ENCODE results near the gene PAWR.

PAWR gene

GRCh38 chr12:79690638-79691510 lies at the start of gene PAWR:
PAWR (minus strand) TSS chr12:79690964; CDS start chr12:79690244, 720 bp downstream.
- peak; percentile 1 for DNase-seq (ENCODE audit: low read depth)

GRCh38 chr12:79737875-79738718 lies 47.3 kb upstream of the PAWR start:
- no peak for DNase-seq (ENCODE audit: low read depth)

- DNase-seq (ENCODE audit: low read depth) = no peak
Observed at GRCh38 chr12:79732638-79733037, 41.9 kb upstream of the PAWR start.

GRCh38 chr12:79725987-79726386 lies 35.2 kb upstream of the PAWR start:
- DNase-seq (ENCODE audit: low read depth) = no peak

GRCh38 chr12:79717006-79717405 lies 26.2 kb upstream of the PAWR start:
- no peak for DNase-seq (ENCODE audit: low read depth)

- DNase-seq (ENCODE audit: low read depth) = no peak
Observed at GRCh38 chr12:79715308-79715707, 24.5 kb upstream of the PAWR start.

GRCh38 chr12:79710707-79711483 lies 20.1 kb upstream of the PAWR start:
- DNase-seq (ENCODE audit: low read depth) = no peak

GRCh38 chr12:79707830-79708229 lies 17.1 kb upstream of the PAWR start:
- DNase-seq (ENCODE audit: low read depth) = no peak

- DNase-seq (ENCODE audit: low read depth) = no peak
Observed at GRCh38 chr12:79706676-79707075, 15.9 kb upstream of the PAWR start.

GRCh38 chr12:79706156-79706555 lies 15.4 kb upstream of the PAWR start:
- no peak for DNase-seq (ENCODE audit: low read depth)

GRCh38 chr12:79698966-79699365 lies 8.2 kb upstream of the PAWR start:
- DNase-seq (ENCODE audit: low read depth) = no peak

GRCh38 chr12:79696416-79696815 lies 5.7 kb upstream of the PAWR start:
- DNase-seq (ENCODE audit: low read depth) = no peak

GRCh38 chr12:79692860-79693577 lies 2.3 kb upstream of the PAWR start:
- DNase-seq (ENCODE audit: low read depth) = no peak

GRCh38 chr12:79691511-79692248 lies 916 bp upstream of the PAWR start:
- DNase-seq (ENCODE audit: low read depth) = no peak

GRCh38 chr12:79690142-79690637 lies 574 bp downstream of the PAWR start:
- DNase-seq (ENCODE audit: low read depth) = no peak

GRCh38 chr12:79689477-79690141 lies 1.2 kb downstream of the PAWR start:
- no peak for DNase-seq (ENCODE audit: low read depth)

GRCh38 chr12:79689061-79689476 lies 1.7 kb downstream of the PAWR start:
- DNase-seq (ENCODE audit: low read depth) = no peak

GRCh38 chr12:79688376-79689060 lies 2.2 kb downstream of the PAWR start:
- DNase-seq (ENCODE audit: low read depth) = no peak

- no peak for DNase-seq (ENCODE audit: low read depth)
Observed at GRCh38 chr12:79687711-79688260, 3.0 kb downstream of the PAWR start.

Measured in activated T-helper 9 cell treated with anti-CD3 and anti-CD28 coated beads, Interleukin-2, amount 50 U/mL, for 16 hours (primary cell).